GM10847 (cell line): Measurements from ENCODE around the gene OGDH.

Experiments used
- POLR2A ChIP-seq: IDR thresholded peaks from 2 replicates; pipeline ENCODE4 v1.6.1; 2011; ENCODE audit not compliant: insufficient read length; ENCODE audit errors: extremely low read depth

Gene OGDH

GRCh38 chr7:44639671-44640321, 33.4 kb downstream of the OGDH start:
- TF ChIP-seq POLR2A: no peak

DNA sequence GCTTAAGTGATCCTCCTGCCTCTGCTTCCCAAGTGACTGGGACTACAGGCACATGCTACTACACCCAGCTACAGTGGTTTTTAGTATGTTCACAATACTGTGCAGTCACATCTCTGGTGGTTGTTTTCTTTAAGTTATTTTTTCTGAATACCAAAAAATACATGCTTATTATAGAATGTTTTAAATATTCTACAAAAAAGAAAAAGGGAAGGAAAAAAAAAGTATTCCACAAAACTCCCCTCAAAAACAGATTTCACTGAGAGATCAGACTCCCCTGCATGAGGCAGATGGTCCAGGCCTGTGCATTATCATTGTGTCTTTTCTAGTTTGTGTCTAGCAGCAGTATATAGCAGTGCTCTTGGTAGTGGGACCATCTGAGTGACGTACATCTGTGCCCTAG, 36.8 kb downstream of the OGDH start:
- TF ChIP-seq POLR2A: no peak

- TF ChIP-seq POLR2A: no peak
These were observed 38.8 kb downstream of the OGDH start for GRCh38 chr7:44645254-44645653.

GRCh38 chr7:44645696-44646095, 39.3 kb downstream of the OGDH start:
- no peak for TF ChIP-seq POLR2A

DNA sequence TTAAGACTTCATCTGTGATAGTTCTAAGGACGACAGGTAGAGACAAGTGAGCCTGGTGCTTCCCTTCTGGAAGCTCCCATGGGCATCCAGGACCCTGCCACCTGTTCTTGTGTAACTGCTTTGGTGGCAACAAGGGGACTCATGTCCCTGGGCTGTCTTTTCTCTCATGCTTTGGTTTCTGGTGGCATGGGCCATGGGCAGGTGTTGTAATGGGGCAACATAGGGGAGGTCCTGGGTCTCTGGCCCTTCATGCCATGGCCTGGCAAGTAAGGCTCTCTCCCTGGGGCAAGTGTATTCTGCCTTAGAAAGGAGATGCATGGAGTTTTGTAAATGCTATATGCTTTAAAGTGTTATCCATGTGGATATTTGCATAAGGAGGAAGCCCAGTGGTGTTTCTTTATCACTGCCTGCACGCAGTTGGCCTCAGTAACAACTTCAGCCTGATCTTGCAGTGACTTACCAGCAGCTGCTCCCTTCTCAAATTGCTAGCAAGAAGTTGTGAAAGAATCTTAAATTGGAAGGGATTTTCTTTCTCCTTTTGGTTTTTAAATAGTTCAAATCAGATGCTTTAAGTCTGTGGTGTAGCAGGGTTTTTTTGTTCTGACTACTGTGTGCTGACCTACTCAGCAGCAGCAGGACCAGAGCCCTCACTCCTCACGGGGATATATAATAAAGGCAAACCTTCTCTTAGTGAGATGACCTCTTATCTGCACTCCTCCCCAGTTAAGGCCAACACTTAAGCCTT, 39.9 kb downstream of the OGDH start:
- TF ChIP-seq POLR2A: no peak

GRCh38 chr7:44646921-44647636, 40.7 kb downstream of the OGDH start:
- TF ChIP-seq POLR2A: no peak

DNA sequence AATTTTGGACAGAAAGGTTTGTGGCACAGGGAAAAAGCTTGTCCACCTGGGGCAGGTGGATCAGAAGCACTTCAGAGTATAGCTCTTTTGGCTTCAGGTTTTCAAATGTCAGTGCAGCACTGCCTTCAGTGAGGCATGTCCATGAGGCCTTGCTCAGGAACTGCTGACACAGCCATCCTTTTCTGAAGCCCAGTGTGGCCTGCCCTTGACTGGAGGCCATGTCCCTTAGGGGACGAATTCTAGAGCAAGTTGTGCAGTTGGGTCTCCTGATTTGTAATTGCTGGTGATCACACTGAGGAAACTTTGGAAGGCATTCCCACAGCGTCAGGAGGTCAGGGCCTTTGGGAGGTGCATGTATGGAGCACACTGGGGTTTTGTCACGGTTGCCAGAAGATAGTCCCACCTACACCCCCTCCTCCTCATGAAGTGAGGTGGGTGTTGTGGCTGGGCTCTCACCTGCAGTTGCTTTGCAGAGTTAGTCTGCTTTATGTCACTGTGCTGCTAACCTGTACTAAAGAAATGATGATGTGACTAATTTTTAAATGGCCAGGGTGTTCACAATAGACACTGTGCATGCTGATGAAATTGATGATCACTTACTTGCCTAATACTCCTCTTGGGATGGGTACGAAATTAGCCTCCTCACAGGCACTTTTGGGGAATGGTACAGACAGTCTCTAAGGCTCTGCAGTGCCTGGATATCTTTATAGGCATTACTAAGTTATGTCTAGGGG, 41.7 kb downstream of the OGDH start:
- no peak for TF ChIP-seq POLR2A

DNA sequence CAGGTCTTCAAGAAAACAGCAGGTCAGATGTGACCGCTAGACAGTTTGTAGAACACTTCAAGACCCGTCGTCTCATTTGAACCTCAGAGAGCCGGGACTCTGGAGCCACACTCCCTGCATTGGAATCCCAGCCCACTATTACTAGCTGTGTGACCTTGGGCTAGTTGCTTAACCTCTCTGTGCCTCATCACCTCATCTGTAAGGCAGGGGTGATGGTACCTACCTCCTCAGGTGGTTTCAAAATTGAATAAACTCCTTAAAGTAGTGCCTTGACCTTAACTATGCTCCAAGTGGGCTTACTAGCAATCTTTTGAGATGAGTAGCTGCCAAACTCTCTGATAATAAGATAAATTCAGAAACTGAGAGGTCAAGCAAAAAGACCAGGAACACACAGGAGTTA, 43.8 kb downstream of the OGDH start:
- no peak for TF ChIP-seq POLR2A

DNA sequence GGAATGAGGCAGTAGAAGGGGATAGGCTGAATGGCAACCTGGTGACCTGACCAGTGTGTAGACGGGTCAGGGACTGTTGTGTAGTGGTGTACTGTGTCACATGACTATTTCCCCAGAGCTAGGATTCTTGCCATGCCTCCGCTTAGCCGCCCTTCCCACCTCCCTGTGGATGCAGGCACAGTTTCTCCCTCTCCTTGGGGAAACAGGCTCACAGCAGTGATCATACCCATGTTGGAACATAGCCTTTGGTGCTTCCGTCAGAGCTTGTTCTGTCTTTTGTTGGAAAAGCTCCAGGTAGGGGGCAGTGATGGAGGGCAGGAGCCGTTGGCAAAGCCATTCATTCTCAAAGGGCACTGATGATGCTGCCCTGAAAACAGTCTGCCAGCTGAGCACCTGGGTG, 44.3 kb downstream of the OGDH start:
- no peak for TF ChIP-seq POLR2A

DNA sequence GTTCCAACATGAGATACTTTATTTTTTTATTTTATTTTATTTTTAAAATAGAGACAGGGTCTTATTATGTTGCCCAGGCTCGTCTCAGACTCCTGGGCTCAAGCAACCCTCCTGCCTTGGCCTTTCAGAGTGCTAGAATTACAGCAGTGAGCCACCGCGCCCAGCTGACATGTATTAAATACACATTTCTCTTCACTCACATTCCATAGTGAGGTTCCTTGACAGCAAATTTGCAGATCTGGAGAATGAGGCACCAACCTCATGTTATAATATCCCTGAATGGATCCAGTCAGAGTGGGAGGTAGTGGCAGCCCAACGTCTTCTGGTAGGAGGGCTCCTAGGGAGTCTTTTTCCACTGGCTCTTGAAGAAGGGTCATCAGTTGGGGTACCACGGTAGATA, 46.1 kb downstream of the OGDH start:
- no peak for TF ChIP-seq POLR2A

- TF ChIP-seq POLR2A: no peak
These were observed 47.9 kb downstream of the OGDH start for GRCh38 chr7:44654255-44654796.

DNA sequence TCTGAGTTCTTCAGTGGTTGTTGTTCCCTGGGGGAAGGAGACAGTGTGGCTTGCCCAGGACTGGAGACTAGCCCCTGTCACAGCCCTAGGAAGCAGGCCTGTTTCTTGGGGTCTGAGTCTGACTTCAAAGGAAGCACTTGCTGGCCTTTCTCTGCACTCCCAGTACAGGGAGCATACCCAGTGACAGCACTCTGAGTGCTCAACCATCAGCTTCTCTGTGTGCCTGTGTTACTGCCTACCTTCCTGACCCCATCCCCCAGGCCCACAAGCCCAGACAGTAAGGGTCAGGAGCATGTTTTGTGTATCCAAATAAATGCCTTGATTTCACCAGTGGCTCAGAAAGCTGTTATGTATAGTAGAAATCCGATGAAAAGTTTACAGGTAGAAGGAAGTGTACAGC, 48.9 kb downstream of the OGDH start:
- no peak for TF ChIP-seq POLR2A

DNA sequence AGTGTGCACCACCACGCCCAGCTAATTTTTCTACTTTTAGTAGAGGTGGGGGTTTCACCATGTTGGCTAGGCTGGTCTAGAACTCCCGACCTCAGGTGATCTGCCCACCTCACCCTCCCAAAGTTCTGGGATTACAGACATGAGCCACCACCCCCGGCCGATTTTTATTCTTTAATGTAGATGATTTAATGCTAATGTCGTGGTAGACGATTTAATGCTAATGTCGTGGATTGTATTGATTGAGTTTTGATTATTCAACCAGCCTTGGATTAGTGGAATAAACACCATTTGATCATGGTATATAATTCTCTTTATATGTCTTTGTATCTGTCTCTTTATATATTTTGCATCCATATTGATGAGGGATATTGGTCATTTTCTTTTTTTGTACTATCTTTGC, 52.6 kb downstream of the OGDH start:
- TF ChIP-seq POLR2A: no peak

DNA sequence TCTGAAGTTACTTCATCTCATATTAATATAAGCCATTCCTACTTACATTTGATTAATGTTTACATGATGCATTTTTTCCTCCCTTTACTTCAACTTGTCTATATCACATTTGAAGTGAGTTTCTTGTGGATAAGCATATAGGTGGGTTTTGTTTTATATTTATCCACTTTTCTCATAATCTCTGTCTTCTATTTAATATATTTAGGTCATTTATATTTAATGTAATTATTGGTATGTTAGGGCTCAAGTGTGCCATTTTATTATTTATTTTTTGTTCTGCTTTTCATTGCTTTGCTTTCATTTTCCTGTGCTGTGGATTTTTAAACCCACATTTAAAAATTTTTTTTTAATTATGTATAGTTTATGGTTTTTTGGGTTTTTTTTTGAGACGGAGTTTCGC, 54.8 kb downstream of the OGDH start:
- no peak for TF ChIP-seq POLR2A

DNA sequence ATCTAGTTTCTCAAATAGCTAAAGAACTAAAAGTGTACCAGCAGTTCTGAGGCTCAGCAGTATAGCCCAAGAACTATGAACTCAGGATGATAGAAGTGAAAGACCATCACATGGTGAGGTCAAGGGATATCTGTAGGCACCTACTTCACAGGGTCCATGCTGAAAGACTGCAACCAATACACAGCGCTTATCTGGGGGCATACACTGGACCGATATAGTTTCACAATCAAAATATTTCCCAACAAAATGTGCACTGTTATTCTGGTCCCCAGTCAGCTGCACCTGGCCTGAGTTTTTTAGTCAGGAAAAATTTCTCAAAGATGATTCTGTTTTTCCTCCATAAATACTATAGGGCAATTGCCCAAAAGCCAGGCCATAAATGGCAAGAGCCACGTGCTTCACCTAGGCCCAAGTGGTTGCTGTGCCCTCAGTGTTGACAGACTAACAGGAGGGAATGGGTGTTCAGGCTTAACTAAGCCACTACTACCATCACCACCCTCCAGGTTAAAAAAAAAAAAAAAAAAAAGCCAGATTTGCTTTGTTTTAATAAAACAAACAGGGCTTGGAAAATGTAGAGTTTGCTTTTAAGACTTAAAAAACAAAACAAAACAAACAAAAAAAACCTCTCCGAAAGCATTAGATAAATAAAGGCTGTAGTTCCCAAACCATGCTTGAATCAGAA, 58.5 kb downstream of the OGDH start:
- TF ChIP-seq POLR2A: no peak

DNA sequence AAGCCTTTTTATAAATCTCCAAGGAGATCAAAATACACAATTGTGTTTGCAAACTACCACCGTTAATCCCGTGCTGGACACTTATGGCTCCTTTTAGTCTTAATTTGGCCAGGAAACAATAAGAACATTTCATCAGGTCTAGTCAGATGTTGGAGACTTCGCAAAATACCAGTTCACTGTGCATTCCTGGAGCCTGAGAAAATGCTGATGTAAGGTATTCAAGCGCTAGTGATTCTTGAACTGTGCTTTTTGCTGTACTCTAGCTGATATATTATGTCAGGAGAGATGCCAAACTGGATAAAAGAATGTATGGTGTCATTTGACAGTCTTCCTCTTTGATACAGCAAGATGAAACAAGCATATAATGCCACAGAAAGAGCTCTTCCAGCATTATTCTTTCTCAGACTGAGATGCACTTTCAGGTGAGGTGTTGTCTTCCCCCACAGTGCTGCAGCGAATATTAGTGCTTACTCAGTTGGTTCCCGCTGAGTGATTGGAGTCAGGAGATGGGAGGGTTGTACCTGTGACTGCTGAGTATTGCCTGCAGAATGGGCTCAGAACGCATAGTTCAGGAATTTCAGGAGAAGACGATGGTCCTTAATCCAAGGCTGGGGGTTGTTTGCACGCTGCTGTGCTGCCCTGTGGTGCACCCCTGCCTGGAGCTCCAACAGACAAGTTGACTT, 59.2 kb downstream of the OGDH start:
- TF ChIP-seq POLR2A: no peak
